SU-DHL-6 (cell line): ENCODE results near the gene ST6GALNAC3.
"Not testable (repeated sequence)": the region's sequence is repeated elsewhere in the genome, so short reads cannot be mapped to it uniquely, and the experiment has no call there.

ENCODE experiments used
- H2AFZ ChIP-seq: fragments of 200-600 bp; sonication (generic); 2 replicates; pipeline ENCODE4 v1.6.1; 2014; ENCODE audit warnings: low read depth, mild to moderate bottlenecking, moderate library complexity, mixed read lengths, antibody characterized with exemption, low read length; ENCODE audit not compliant: severe bottlenecking
- H3F3A ChIP-seq: fragments of 200-600 bp; shearing (Covaris generic); 2 replicates; pipeline ENCODE4 v1.6.0; 2016; ENCODE audit warnings: antibody characterized with exemption, mild to moderate bottlenecking; ENCODE audit not compliant: insufficient read depth
- H3K27ac ChIP-seq: fragments of 200-600 bp; sonication (generic); 2 replicates; pipeline ENCODE4 v1.5.1; 2016; ENCODE audit warnings: low read depth, mild to moderate bottlenecking, low read length, moderate library complexity, mixed read lengths
- H3K27me3 ChIP-seq: fragments of 200-600 bp; sonication (generic), shearing (Covaris generic); 2 replicates; pipeline ENCODE4 v1.6.0; 2014; ENCODE audit warnings: mild to moderate bottlenecking, low read length
- H3K36me3 ChIP-seq: fragments of 200-600 bp; sonication (generic); 2 replicates; pipeline ENCODE4 v1.6.1; 2014; ENCODE audit warnings: mild to moderate bottlenecking, low read length, mixed read lengths
- H3K4me2 ChIP-seq: fragments of 300-600, 200-600 bp; shearing (Covaris generic), sonication (generic); 2 replicates; pipeline ENCODE4 v1.6.0; 2014; ENCODE audit warnings: low read length, low read depth, mild to moderate bottlenecking; ENCODE audit not compliant: poor library complexity, severe bottlenecking
- H3K4me3 ChIP-seq: fragments of 200-600 bp; sonication (generic); 2 replicates; pipeline ENCODE4 v1.5.1; 2014; ENCODE audit warnings: antibody characterized with exemption, low read length, mild to moderate bottlenecking, mixed read lengths; ENCODE audit not compliant: insufficient read depth, poor library complexity, severe bottlenecking
- H3K79me2 ChIP-seq: fragments of 200-600 bp; sonication (generic); 2 replicates; pipeline ENCODE4 v1.6.1; 2014; ENCODE audit warnings: mild to moderate bottlenecking, low read length, moderate library complexity; ENCODE audit not compliant: insufficient read depth
- H3K9ac ChIP-seq: fragments of 200-600 bp; sonication (generic); 2 replicates; pipeline ENCODE4 v1.7.0; 2014; ENCODE audit warnings: mild to moderate bottlenecking, low read length
- H3K9me2 ChIP-seq: fragments of 200-600 bp; sonication (generic); replicated peaks from 2 replicates; pipeline ENCODE4 v1.6.1; 2014; ENCODE audit warnings: low read length; ENCODE audit not compliant: insufficient read depth
- H3K9me3 ChIP-seq: fragments of 200-600 bp; sonication (generic); 2 replicates; pipeline ENCODE4 v1.6.1; 2014; ENCODE audit warnings: low read length, mixed read lengths; ENCODE audit not compliant: insufficient read depth
- H4K20me1 ChIP-seq: fragments of 200-600 bp; sonication (generic); 2 replicates; pipeline ENCODE4 v1.6.1; 2014; ENCODE audit warnings: low read depth, mild to moderate bottlenecking, antibody characterized with exemption, low read length, moderate library complexity, mixed read lengths
- EZH2phosphoT487 ChIP-seq: fragments of 200-600 bp; sonication (generic), shearing (Covaris generic); conservative IDR thresholded peaks from 2 replicates; pipeline ENCODE4 v1.6.1; 2018; ENCODE audit warnings: mild to moderate bottlenecking, antibody characterized with exemption, low read length, moderate library complexity, mixed read lengths
- TF ChIP-seq, protein P1 (sequence below): fragments of 200-600 bp; sonication (generic); IDR thresholded peaks from one replicate; pipeline ENCODE4 v1.5.1; 2017; ENCODE audit warnings: antibody characterized with exemption, mild to moderate bottlenecking, low read length, moderate library complexity; ENCODE audit not compliant: insufficient read depth, poor library complexity, severe bottlenecking

ST6GALNAC3 gene

DNA sequence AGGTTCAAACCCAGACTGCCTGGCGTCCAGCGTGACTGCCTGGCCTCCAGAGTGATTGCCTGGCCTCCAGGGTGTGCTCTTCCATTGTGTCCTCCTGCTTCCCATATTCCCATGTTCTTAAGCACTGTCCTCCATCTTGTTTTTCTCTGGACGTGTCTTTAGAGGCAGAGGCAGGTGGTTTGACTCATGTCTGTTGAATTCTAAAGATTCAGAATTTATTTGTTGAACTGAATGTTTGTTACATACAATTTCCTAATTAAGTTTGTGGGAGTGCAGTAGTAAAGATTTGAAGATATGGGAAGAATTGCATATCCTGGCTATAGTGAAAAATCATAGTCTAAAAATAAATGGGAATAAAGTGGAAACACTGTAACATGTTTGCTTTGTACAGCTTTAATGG, 18.3 kb downstream of the ST6GALNAC3 start:
- Histone ChIP-seq H3K9me3 (no peaks in the 10 kb centered on the region), H3K9ac (no peak overlapping the region), H4K20me1 (no peaks in the 10 kb centered on the region), H3K4me3 (no peak overlapping the region), H3K27me3 (no peaks in the 10 kb centered on the region), H3F3A (no peaks in the 10 kb centered on the region), H3K79me2 (no peaks in the 10 kb centered on the region), H2AFZ (no peak overlapping the region), H3K36me3 (no peaks in the 10 kb centered on the region), H3K4me2 (no peak overlapping the region), H3K27ac (no peak overlapping the region), H3K9me2 (no peaks in the 10 kb centered on the region)
- no peak for TF ChIP-seq EZH2phosphoT487
- TF ChIP-seq, protein P1, sequence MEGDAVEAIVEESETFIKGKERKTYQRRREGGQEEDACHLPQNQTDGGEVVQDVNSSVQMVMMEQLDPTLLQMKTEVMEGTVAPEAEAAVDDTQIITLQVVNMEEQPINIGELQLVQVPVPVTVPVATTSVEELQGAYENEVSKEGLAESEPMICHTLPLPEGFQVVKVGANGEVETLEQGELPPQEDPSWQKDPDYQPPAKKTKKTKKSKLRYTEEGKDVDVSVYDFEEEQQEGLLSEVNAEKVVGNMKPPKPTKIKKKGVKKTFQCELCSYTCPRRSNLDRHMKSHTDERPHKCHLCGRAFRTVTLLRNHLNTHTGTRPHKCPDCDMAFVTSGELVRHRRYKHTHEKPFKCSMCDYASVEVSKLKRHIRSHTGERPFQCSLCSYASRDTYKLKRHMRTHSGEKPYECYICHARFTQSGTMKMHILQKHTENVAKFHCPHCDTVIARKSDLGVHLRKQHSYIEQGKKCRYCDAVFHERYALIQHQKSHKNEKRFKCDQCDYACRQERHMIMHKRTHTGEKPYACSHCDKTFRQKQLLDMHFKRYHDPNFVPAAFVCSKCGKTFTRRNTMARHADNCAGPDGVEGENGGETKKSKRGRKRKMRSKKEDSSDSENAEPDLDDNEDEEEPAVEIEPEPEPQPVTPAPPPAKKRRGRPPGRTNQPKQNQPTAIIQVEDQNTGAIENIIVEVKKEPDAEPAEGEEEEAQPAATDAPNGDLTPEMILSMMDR = no peak

DNA sequence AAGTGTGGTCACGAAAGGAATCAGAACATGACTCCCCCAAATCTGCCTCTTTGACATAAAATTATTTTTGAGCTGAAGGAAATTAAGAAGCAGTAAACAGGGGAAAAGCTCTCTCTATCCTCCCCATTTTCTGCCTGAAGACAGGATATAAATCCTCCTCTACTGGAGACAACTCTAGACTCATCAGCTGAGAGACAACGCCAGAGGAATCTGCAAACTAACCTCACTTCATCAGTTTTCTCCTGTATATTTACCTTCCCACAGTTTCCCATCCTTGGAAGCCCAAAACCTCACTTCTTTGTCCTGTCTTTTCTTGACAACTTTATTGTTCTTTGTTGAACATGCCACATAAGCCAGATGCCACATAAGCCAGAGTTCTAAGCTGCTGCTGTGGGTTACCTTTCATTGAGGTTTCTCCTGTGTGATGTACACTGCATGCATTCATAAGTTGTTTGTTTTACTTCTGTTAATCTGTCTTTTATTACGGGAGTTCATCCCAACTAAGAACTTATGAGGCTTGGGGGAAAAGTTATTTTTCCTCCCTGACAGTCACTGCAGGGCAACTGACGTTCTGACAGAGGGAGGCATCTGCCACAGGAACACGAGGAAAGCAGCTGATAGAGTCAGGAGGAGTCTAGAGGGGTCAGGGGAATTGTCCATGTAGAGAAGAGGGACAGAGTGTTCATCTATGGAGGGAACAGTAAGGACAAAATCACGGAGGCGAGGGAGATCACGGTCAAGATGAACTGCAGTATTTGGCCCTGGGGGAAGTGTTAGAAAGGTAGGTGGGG, 19.2 kb downstream of the ST6GALNAC3 start:
- Histone ChIP-seq H3K4me2 (no peak overlapping the region), H3K9me2 (no peaks in the 10 kb centered on the region), H3F3A (no peaks in the 10 kb centered on the region), H3K4me3 (no peak overlapping the region), H3K27me3 (no peaks in the 10 kb centered on the region), H3K27ac (no peak overlapping the region), H3K79me2 (no peaks in the 10 kb centered on the region), H2AFZ (no peak overlapping the region), H3K9me3 (no peaks in the 10 kb centered on the region), H3K9ac (no peak overlapping the region), H4K20me1 (no peaks in the 10 kb centered on the region), H3K36me3 (no peaks in the 10 kb centered on the region)
- TF ChIP-seq, protein P1 = no peak
- no peak for TF ChIP-seq EZH2phosphoT487

DNA sequence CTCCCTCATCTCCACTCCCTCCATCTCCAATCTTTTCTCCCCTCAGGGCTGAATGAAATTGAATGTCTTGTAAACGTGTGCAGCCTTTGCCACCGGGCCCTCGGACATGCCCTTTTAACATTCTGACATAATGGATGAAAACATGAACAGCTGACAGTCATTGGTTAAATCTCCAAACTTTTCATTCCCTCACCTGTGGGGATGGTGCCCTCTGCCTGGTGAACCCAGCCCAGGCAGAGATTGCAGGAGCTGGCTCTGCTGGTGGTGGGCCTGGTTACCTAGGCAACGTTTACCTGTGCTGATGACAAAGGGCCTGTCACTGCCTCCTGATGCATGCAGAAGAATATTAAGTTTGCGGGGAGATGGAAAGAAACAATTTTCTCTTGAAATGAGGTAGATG, 21.3 kb downstream of the ST6GALNAC3 start:
- no peaks in the 10 kb centered on the region for H3K9me3 ChIP-seq
- no peak overlapping the region for H2AFZ ChIP-seq
- H3F3A ChIP-seq = no peaks in the 10 kb centered on the region
- no peak overlapping the region for H3K9ac ChIP-seq
- no peaks in the 10 kb centered on the region for H3K27me3 ChIP-seq
- no peaks in the 10 kb centered on the region for H4K20me1 ChIP-seq
- H3K4me2 ChIP-seq = no peak overlapping the region
- no peaks in the 10 kb centered on the region for H3K36me3 ChIP-seq
- H3K4me3 ChIP-seq = no peak overlapping the region
- no peaks in the 10 kb centered on the region for H3K9me2 ChIP-seq
- no peaks in the 10 kb centered on the region for H3K79me2 ChIP-seq
- no peak overlapping the region for H3K27ac ChIP-seq
- TF ChIP-seq, protein P1 = no peak
- no peak for TF ChIP-seq EZH2phosphoT487

DNA sequence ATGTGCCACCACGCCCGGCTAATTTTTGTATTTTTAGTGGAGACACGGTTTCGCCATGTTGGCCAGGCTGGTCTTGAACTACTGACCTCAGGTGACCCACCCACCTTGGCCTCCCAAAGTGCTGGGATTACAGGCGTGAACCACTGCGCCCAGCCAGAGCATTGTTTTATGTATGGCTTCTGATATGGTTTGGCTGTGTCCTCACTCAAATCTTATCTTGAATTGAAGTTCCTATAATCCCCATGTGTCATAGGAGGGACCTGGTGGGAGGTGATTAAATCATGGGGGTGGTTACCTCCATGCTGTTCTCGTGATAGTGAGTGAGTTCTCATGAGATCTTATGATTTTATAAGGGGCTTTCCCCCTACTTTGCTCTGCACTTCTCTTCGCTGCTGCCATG, 22.5 kb downstream of the ST6GALNAC3 start:
- H3K9ac ChIP-seq, H3K36me3 ChIP-seq, H3F3A ChIP-seq, H3K9me3 ChIP-seq, H3K27me3 ChIP-seq, H3K79me2 ChIP-seq, H4K20me1 ChIP-seq, H3K9me2 ChIP-seq, H2AFZ ChIP-seq, H3K4me3 ChIP-seq, H3K4me2 ChIP-seq, H3K27ac ChIP-seq: not testable (repeated sequence)
